Adrenal gland (tissue), 5 donors: ENCODE results near the gene ACACB.

Experiments
- POLR2A ChIP-seq, 2 donors: fragments of 450-650 bp; IDR thresholded peaks; one replicate each; pipeline ENCODE4 v1.6.1; 2017; ENCODE audit warnings: antibody characterized with exemption in 2 of 2, mild to moderate bottlenecking in 2 of 2, moderate library complexity in 1 of 2
- TF ChIP-seq, protein P1 (sequence below), 6 experiments: fragments of 450-650 bp in 4 of 6; fragments of 200-600 bp in 2 of 6; sonication (generic) in 1 of 6; IDR thresholded peaks; 1 replicate in 5 of 6; 2 replicates in 1 of 6; pipeline versions ENCODE4 v1.5.1 to v1.8.0; 2016 to 2021; ENCODE audit warnings: antibody characterized with exemption in 6 of 6, mild to moderate bottlenecking in 2 of 6, moderate library complexity in 1 of 6
- donor health status: DM: no; HTN: no; CAD: no.

DNA sequence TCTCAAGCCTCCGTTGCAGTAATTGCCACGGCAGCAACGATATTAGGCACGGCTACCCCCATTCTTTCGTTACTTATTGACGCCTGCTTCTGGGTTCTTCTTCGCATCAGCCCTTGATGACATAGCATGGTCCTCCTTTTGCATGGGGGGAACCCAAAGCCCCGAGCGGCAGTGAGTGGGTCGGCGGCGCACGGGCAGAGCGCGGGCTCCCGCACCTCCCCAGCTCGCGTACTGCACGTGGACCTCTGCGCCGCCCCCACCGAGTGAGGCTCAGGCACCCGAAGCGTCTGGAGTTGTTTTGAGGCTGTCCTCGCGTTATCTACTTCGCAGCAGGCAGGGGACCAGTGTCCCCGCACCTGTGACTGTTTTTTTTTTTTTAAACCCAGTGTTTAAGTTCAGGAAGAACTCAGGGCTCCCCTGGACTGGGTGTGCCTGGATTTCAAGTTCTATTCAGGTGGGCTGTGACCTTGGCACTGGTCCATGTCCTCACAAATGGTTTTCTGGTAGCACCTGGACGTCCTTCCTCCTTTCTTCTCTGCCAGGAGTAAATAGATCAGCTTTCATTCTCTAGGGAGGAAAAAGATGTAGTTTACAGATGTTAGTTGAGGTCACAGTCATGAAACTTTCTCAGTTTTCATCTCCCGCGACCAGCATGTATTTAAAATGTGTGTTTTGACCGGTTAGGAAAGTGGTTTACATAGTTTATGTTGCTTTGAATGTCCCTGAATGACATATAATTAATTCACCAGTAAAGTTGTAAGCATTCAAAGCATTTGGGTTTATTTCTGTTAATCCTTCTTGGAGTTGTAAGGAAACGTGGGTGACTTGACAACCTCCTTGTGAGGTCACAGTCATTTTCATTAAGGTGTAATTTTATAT, 194.1 kb downstream of the ACACB start:
- no peak for TF ChIP-seq POLR2A (IDR thresholded peaks at IDR 0.05)
- TF ChIP-seq, protein P1, sequence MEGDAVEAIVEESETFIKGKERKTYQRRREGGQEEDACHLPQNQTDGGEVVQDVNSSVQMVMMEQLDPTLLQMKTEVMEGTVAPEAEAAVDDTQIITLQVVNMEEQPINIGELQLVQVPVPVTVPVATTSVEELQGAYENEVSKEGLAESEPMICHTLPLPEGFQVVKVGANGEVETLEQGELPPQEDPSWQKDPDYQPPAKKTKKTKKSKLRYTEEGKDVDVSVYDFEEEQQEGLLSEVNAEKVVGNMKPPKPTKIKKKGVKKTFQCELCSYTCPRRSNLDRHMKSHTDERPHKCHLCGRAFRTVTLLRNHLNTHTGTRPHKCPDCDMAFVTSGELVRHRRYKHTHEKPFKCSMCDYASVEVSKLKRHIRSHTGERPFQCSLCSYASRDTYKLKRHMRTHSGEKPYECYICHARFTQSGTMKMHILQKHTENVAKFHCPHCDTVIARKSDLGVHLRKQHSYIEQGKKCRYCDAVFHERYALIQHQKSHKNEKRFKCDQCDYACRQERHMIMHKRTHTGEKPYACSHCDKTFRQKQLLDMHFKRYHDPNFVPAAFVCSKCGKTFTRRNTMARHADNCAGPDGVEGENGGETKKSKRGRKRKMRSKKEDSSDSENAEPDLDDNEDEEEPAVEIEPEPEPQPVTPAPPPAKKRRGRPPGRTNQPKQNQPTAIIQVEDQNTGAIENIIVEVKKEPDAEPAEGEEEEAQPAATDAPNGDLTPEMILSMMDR (IDR thresholded peaks at IDR 0.05), result no peak
